GM12878 (cell line): Measurements from ENCODE around the gene SLAIN2. TPM values are rescaled to one million over a fixed set of nuclear protein-coding genes. Genes with fewer than 3 reads are reported as not detected.

ENCODE experiments used
- ATAC-seq: fragments of 200-7000 bp; cut with Tn5 transposase; 3 replicates; pipeline ENCODE4 v1.9.1; 2020; ENCODE audit warnings: mild to moderate bottlenecking, moderate library complexity
- BruUV-seq: library from RNA; stranded (reverse); fragments of 400-500 nt; replicated peaks from 2 replicates; lab custom pipeline; 2021; lab: Mats Ljungman, UMichigan
- CTCF ChIA-PET: fragments of 300-600 bp; sonication (Branson Sonifier 250); formaldehyde crosslinking; extraction: SDS; loops from one replicate; lab custom pipeline; 2021; ENCODE audit warnings: inconsistent platforms; lab: Yijun Ruan, JAX
- POLR2A ChIA-PET: fragments of 350-600 bp; formaldehyde crosslinking; extraction: SDS; loops from one replicate; lab custom pipeline; 2021; ENCODE audit warnings: inconsistent platforms; lab: Charles Lee
- RAD21 ChIA-PET: fragments of 300-600 bp; sonication (Branson Sonifier 250); formaldehyde crosslinking; loops from one replicate; lab custom pipeline; 2023; ENCODE audit warnings: antibody characterized with exemption; ENCODE audit not compliant: unreplicated experiment; lab: Charles Lee
- SMC1A ChIA-PET: fragments of 300-600 bp; sonication (Branson Sonifier 250); formaldehyde crosslinking; loops from one replicate; lab custom pipeline; 2023; ENCODE audit not compliant: unreplicated experiment, uncharacterized antibody; lab: Charles Lee
- DNase-seq: peaks from one replicate; pipeline ENCODE4 v3.0.0-alpha.2; 2011; ENCODE audit warnings: low read depth, low spot score
- FAIRE-seq: peaks from 3 replicates; lab custom pipeline; 2011; peaks lifted over from hg19 to GRCh38; lab: Jason Lieb, UNC
- H2AFZ ChIP-seq: 2 replicates; pipeline ENCODE4 v1.6.0; 2011; ENCODE audit warnings: low read depth, low read length, control low read depth; ENCODE audit not compliant: control insufficient read depth
- H3K27ac ChIP-seq: 2 replicates; pipeline ENCODE4 v1.5.1; 2011; ENCODE audit warnings: control low read depth; ENCODE audit not compliant: control insufficient read depth, insufficient read depth
- H3K27me3 ChIP-seq, 2 experiments: replicated peaks in 1 of 2; 2 replicates each; pipeline versions ENCODE4 v1.6.0 to v1.6.1; 2011; ENCODE audit warnings: low read length in 1 of 2; ENCODE audit not compliant: control insufficient read depth in 2 of 2, insufficient read depth in 2 of 2
- H3K36me3 ChIP-seq, 2 experiments: 2 replicates each; pipeline ENCODE4 v1.5.1; 2011; ENCODE audit warnings: low read length in 1 of 2; ENCODE audit not compliant: control insufficient read depth in 2 of 2, insufficient read depth in 2 of 2
- H3K4me1 ChIP-seq: 2 replicates; pipeline ENCODE4 v1.6.1; 2011; ENCODE audit warnings: mild to moderate bottlenecking, low read length, moderate library complexity, mixed read lengths; ENCODE audit not compliant: control insufficient read depth, insufficient read depth
- H3K4me2 ChIP-seq: 2 replicates; pipeline ENCODE4 v1.6.0; 2011; ENCODE audit warnings: control low read depth; ENCODE audit not compliant: control insufficient read depth, insufficient read depth
- H3K4me3 ChIP-seq: fragments of 200-600 bp; sonication (generic); 2 replicates; pipeline ENCODE4 v1.5.1; 2016
- H3K79me2 ChIP-seq: 2 replicates; pipeline ENCODE4 v1.6.0; 2011; ENCODE audit warnings: low read length; ENCODE audit not compliant: control insufficient read depth, insufficient read depth
- H3K9ac ChIP-seq: 2 replicates; pipeline ENCODE4 v1.8.0; 2011; ENCODE audit warnings: low read length, control low read depth, mixed read lengths; ENCODE audit not compliant: control insufficient read depth, insufficient read depth
- H3K9me3 ChIP-seq: replicated peaks from 3 replicates; pipeline ENCODE4 v1.5.1; 2011; ENCODE audit warnings: mild to moderate bottlenecking, low read length; ENCODE audit not compliant: control insufficient read depth, insufficient read depth
- H4K20me1 ChIP-seq: 2 replicates; pipeline ENCODE4 v1.6.0; 2011; ENCODE audit not compliant: control insufficient read depth, insufficient read depth
- BCL3 ChIP-seq: IDR thresholded peaks from 2 replicates; pipeline ENCODE4 v1.6.1; 2011; ENCODE audit warnings: borderline replicate concordance, low read depth, mild to moderate bottlenecking, moderate library complexity, low read length; ENCODE audit not compliant: insufficient read depth, poor library complexity, severe bottlenecking
- CHD1 ChIP-seq: IDR thresholded peaks from 2 replicates; pipeline ENCODE4 v1.6.1; 2012; ENCODE audit warnings: low read depth, low read length, improper control_type of control experiment
- DPF2 ChIP-seq: fragments of 450-650 bp; IDR thresholded peaks from 2 replicates; pipeline ENCODE4 v1.6.1; 2017; ENCODE audit warnings: mild to moderate bottlenecking
- HDAC2 ChIP-seq: fragments of 200-600 bp; sonication (generic); IDR thresholded peaks from 2 replicates; pipeline ENCODE4 v1.6.1; 2017
- IRF4 ChIP-seq: IDR thresholded peaks from 2 replicates; pipeline ENCODE4 v1.6.1; 2011; ENCODE audit warnings: low read depth, low read length
- JUNB ChIP-seq: IDR thresholded peaks from 2 replicates; pipeline ENCODE4 v1.6.1; 2016; ENCODE audit warnings: antibody characterized with exemption, mild to moderate bottlenecking
- MEF2B ChIP-seq: fragments of 450-650 bp; IDR thresholded peaks from 2 replicates; pipeline ENCODE4 v1.6.1; 2018; ENCODE audit warnings: mild to moderate bottlenecking, moderate library complexity; ENCODE audit not compliant: partially characterized antibody, poor library complexity, severe bottlenecking
- MLLT1 ChIP-seq: fragments of 450-650 bp; IDR thresholded peaks from 2 replicates; pipeline ENCODE4 v1.6.1; 2016; ENCODE audit warnings: mild to moderate bottlenecking
- NBN ChIP-seq: fragments of 450-650 bp; IDR thresholded peaks from 2 replicates; pipeline ENCODE4 v1.6.1; 2016
- PKNOX1 ChIP-seq: fragments of 450-650 bp; IDR thresholded peaks from 2 replicates; pipeline ENCODE4 v1.6.1; 2016; ENCODE audit warnings: mild to moderate bottlenecking
- SIX5 ChIP-seq: IDR thresholded peaks from 2 replicates; pipeline ENCODE4 v1.6.1; 2011; ENCODE audit warnings: mild to moderate bottlenecking, low read depth, low read length, moderate library complexity; ENCODE audit not compliant: severe bottlenecking
- SMAD5 ChIP-seq: IDR thresholded peaks from 2 replicates; pipeline ENCODE4 v1.6.1; 2016; ENCODE audit warnings: antibody characterized with exemption, low read depth
- ZNF384 ChIP-seq: IDR thresholded peaks from 2 replicates; pipeline ENCODE4 v1.6.1; 2012; ENCODE audit warnings: low read depth, mild to moderate bottlenecking, low read length, improper control_type of control experiment, borderline replicate concordance
- ZZZ3 ChIP-seq: IDR thresholded peaks from 2 replicates; pipeline ENCODE4 v1.6.1; 2011; ENCODE audit warnings: low read depth; ENCODE audit not compliant: control insufficient read depth, insufficient read length
- WGBS: methylation state at CpG from one replicate; pipeline ENCODE4 v1.1.6; 2016; ENCODE audit warnings: low lambda C conversion rate; ENCODE audit not compliant: insufficient replicate concordance, insufficient coverage; ENCODE audit errors: missing lambda C conversion rate; 5-methylcytosine and 5-hydroxymethylcytosine counted together
- in situ Hi-C: fragments of 300-500 bp; cut with MboI; formaldehyde crosslinking; loops from 9 replicates; pipeline ENCODE4 v1.14.3; 2018; ENCODE audit warnings: mixed read lengths
- intact Hi-C: fragments of 100-400 bp; cut with micrococcal nuclease; formaldehyde crosslinking; loops from one replicate; pipeline ENCODE4 v1.14.2; 2022; ENCODE audit not compliant: unreplicated experiment
- polyA plus RNA-seq, 11 experiments: library from polyadenylated mRNA; depleted of rRNA in 4 of 11; unstranded in 6 of 11; stranded (reverse) in 5 of 11; fragments of >200 nt; fragmentation: Nextera tagmentation in 4 of 11; fragmentation: Illumina TruSeq in 1 of 11; extraction: Ambion mirVana in 4 of 11; extraction: Trizol in 1 of 11; gene quantifications; 1 replicate in 1 of 11; 2 replicates in 10 of 11; pipeline versions ENCODE4 v1.2.1 to v1.2.3, GENCODE V29; 2011 to 2016; ENCODE audit warnings: inconsistent platforms in 2 of 11, missing spikeins in 2 of 11, low read depth in 1 of 11
- total RNA-seq, 4 experiments: library from RNA; depleted of rRNA in 3 of 4; stranded (reverse); fragments of >200 nt in 3 of 4; fragmentation: Illumina TruSeq in 1 of 4; extraction: Trizol in 1 of 4; gene quantifications; 2 replicates each; pipeline versions ENCODE4 v1.2.1 to v1.2.3, GENCODE V29; 2013 to 2021

SLAIN2 gene
- total and polyA plus RNA-seq, 10 of the 15 experiments (the other 5 are each of a cell fraction or from before 2014, with no cell fraction given), result 4.3 to 96.6 (median 25.4) TPM

GRCh38 chr4:48366611-48367010, 25.3 kb downstream of the SLAIN2 start (continued):
- no peak for TF ChIP-seq PKNOX1
- no peak for TF ChIP-seq MLLT1
- TF ChIP-seq SMAD5, result no peak
- TF ChIP-seq ZNF384, result no peak
- TF ChIP-seq SIX5, result no peak
- TF ChIP-seq JUNB, result no peak
- no peak for TF ChIP-seq HDAC2
- no peak for TF ChIP-seq DPF2
- TF ChIP-seq CHD1, result no peak

GRCh38 chr4:48367016-48367415, 25.7 kb downstream of the SLAIN2 start:
- Histone ChIP-seq H3K4me3 (no peak overlapping the region), H2AFZ (no peak overlapping the region), H3K79me2 (peaks cover 12% of the 10 kb centered on the region), H3K4me1 (no peaks in the 10 kb centered on the region), H3K36me3 (no peaks in the 10 kb centered on the region), H3K27ac (no peak overlapping the region), H3K4me2 (no peak overlapping the region), H3K9me3 (no peaks in the 10 kb centered on the region; the same call in 2 of the 3 replicates), H3K9ac (no peak overlapping the region), H3K27me3 (no peaks in the 10 kb centered on the region), H4K20me1 (no peaks in the 10 kb centered on the region)
- TF ChIP-seq NBN (no peak), MEF2B (no peak), ZZZ3 (no peak), IRF4 (no peak), BCL3 (no peak)
- intact Hi-C loops, result no loop called here
- POLR2A ChIA-PET, result no interaction called here
- SMC1A ChIA-PET, result interaction anchor here (1.4 kb wide), 1 partner anchor 23 kb away, joined by 6 read pairs; no protein-coding TSS in a partner anchor
- ATAC-seq, result no peak
- WGBS, result 94% methylated on average over 2 of the region's 2 CpGs
- in situ Hi-C loops, result no loop called here
- FAIRE-seq, result no peak
- RAD21 ChIA-PET, result no interaction called here
- CTCF ChIA-PET, result no interaction called here
- BruUV-seq, result no TSS peak
- no peak for DNase-seq
